Progenitor cell of endocrine pancreas (in vitro differentiated cells): ENCODE measurements around the gene ALOX5. TPM values are rescaled to one million over a fixed set of nuclear protein-coding genes. Genes with fewer than 3 reads are reported as not detected.

Experiments
- DNase-seq: peaks from one replicate; pipeline ENCODE4 v3.0.0; 2021; ENCODE audit warnings: low spot score; ENCODE audit not compliant: unreplicated experiment
- H3K27ac Mint-ChIP-seq: 2 replicates; pipeline ENCODE4 v1.8.0; 2021; ENCODE audit warnings: mild to moderate bottlenecking, moderate library complexity, mixed read lengths
- H3K27me3 Mint-ChIP-seq: 2 replicates; pipeline ENCODE4 v1.8.0; 2021; ENCODE audit warnings: mixed read lengths
- H3K36me3 Mint-ChIP-seq: 2 replicates; pipeline ENCODE4 v1.8.0; 2022; ENCODE audit warnings: mixed read lengths; ENCODE audit not compliant: insufficient read depth
- H3K4me1 Mint-ChIP-seq: 2 replicates; pipeline ENCODE4 v1.8.0; 2021; ENCODE audit warnings: low read depth, mixed read lengths
- H3K4me3 Mint-ChIP-seq: 2 replicates; pipeline ENCODE4 v1.8.0; 2021; ENCODE audit warnings: low read depth, mild to moderate bottlenecking, moderate library complexity, mixed read lengths
- H3K9me3 Mint-ChIP-seq: 2 replicates; pipeline ENCODE4 v1.8.0; 2021; ENCODE audit warnings: low read depth, mixed read lengths
- total RNA-seq: library from RNA; stranded (reverse); gene quantifications from 2 replicates; pipeline ENCODE4 v1.2.1, GENCODE V29; 2021
- TF ChIP-seq, protein P1 (sequence below): fragments of 200-600 bp; sonication (generic); IDR thresholded peaks from one replicate; pipeline ENCODE4 v1.5.0; 2021; ENCODE audit warnings: antibody characterized with exemption, mild to moderate bottlenecking; ENCODE audit not compliant: unreplicated experiment

ALOX5 gene
- total RNA-seq, 1 donor from 2014 or later: 1.9 TPM

DNA sequence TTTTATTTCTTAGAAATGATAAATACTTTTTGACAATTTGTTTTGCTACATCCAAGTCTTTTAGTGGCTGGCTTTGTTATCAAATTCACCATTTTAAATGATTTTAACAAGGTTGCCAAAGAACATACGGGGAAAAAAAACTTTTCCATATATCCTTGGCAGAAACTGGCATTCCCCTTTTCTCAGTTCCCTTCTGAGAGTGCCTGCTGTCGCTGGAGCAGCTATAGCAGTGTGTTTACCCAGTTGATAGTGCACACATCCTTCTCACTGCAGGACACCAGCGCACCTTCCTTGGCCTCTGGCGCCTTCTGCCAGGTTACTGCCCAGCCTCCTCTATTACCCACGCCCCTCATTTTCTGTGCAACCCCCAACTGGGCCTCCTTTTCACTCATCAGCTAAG lies 94.1 kb downstream of the ALOX5 start:
- Mint-ChIP-seq H3K27me3 (no peaks in the 10 kb centered on the region), H3K9me3 (no peaks in the 10 kb centered on the region), H3K27ac (no peak overlapping the region), H3K4me1 (peaks cover 34% of the 10 kb centered on the region), H3K4me3 (no peak overlapping the region), H3K36me3 (no peaks in the 10 kb centered on the region)
- TF ChIP-seq, protein P1, sequence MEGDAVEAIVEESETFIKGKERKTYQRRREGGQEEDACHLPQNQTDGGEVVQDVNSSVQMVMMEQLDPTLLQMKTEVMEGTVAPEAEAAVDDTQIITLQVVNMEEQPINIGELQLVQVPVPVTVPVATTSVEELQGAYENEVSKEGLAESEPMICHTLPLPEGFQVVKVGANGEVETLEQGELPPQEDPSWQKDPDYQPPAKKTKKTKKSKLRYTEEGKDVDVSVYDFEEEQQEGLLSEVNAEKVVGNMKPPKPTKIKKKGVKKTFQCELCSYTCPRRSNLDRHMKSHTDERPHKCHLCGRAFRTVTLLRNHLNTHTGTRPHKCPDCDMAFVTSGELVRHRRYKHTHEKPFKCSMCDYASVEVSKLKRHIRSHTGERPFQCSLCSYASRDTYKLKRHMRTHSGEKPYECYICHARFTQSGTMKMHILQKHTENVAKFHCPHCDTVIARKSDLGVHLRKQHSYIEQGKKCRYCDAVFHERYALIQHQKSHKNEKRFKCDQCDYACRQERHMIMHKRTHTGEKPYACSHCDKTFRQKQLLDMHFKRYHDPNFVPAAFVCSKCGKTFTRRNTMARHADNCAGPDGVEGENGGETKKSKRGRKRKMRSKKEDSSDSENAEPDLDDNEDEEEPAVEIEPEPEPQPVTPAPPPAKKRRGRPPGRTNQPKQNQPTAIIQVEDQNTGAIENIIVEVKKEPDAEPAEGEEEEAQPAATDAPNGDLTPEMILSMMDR: no peak
- no peak for DNase-seq

DNA sequence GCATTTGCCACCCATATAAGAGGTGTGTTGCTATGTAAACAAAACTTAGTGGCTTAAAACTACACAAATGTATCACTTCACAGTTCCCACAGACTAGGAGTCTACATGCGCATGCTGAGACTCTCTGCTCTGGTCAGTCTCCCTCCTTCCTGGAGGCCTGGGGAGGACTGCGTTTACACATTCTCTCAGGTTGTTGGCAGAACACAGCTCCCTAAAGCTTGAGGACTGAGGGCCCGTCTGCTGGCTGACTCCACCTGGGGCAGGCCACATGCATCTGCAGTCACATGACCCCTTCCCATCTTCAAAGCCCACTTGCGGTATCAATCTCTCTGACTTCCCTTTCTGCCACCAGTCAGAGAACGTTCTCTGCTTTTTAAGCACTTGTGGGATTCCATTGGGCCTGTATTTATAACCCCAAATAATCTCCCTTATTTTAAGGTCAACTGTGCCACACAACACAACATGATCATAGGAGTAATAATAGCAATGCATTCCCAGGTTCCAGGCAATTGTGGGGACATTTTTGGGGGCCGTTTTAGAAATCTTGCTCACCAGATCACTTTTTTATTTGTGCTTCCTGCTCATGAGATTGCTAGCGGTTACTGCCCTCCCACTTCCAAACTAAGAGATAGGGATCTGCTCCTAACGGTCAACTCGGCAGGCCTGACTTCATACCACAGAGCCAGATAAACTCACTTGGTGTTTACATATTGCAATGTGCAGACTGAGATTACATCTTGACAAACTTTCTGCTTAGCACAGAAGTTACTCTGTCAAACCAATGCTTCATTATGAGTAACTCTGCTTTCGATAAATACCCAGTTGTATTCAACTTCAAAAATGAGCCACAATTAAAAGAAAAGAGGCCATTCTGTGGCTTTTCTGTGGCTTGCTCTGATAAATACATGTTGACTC lies 96.3 kb downstream of the ALOX5 start:
- Mint-ChIP-seq H3K9me3 (no peaks in the 10 kb centered on the region), H3K4me3 (no peak overlapping the region), H3K4me1 (peaks cover 31% of the 10 kb centered on the region), H3K27ac (peak overlapping the region; percentile 47), H3K27me3 (no peaks in the 10 kb centered on the region), H3K36me3 (no peaks in the 10 kb centered on the region)
- TF ChIP-seq, protein P1: no peak
- DNase-seq: no peak

DNA sequence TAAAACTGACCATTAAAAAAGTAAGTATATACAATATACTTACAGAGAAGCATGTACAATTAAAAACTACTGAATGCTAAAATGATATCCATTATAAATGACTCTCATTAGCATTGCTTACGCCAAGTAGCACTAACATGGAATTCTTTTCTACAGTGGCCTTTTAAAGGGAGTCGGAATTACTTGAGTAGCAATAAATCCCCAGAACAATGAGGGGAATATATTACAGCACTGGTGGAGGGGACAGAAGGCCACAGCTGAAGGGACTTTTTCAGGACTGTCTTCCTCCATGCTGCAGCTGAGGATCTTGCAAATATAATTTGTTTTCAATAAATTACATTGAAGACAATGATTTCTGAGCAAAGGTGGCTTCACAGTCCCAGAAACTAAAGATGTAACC lies 97.0 kb downstream of the ALOX5 start:
- peaks cover 29% of the 10 kb centered on the region for H3K4me1 Mint-ChIP-seq
- no peak overlapping the region for H3K4me3 Mint-ChIP-seq
- H3K36me3 Mint-ChIP-seq: peaks cover 1% of the 10 kb centered on the region
- H3K27me3 Mint-ChIP-seq: no peaks in the 10 kb centered on the region
- no peaks in the 10 kb centered on the region for H3K9me3 Mint-ChIP-seq
- no peak for DNase-seq
- H3K27ac Mint-ChIP-seq: no peak overlapping the region
- TF ChIP-seq, protein P1: no peak

DNA sequence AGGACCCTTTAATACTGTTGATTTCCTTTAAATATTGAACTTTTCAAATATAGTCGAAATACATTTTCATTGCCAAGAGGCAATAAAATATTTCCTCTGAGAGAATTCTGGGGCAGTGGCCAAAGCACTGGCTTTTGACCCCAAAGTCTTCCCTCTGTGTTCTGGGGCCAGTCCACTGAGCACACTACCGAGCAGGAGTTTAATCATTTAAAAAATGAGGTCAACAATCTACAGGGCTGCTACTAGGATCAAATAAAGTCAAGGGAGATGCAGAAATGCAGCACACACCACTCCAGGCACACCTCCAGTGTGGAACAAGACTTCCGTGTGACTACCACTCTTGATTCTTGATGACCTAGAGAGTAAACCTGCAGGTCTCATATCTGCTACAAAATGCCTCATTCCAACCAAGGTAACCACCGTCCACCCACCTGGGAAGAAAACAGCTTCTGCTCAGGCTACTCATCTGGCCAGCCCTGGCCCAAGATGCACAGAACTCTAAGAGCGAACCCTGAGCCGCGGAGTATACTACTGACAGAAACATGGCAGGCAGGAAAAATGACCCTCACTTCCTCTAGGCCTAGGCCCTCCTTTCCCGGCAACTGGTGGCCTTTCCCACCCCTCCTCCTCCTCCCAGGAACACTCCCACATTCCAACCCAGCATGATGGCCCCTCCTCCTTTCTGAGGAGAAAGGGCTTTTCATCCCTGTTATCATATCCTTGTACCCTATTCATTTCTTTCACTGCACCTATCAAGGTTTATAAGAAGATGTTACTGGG lies 97.7 kb downstream of the ALOX5 start:
- no peak overlapping the region for H3K4me3 Mint-ChIP-seq
- no peak for DNase-seq
- H3K4me1 Mint-ChIP-seq: peaks cover 29% of the 10 kb centered on the region
- H3K27ac Mint-ChIP-seq: peak overlapping the region; percentile 92
- H3K27me3 Mint-ChIP-seq: no peaks in the 10 kb centered on the region
- TF ChIP-seq, protein P1: no peak
- peaks cover 1% of the 10 kb centered on the region for H3K36me3 Mint-ChIP-seq
- H3K9me3 Mint-ChIP-seq: no peaks in the 10 kb centered on the region

DNA sequence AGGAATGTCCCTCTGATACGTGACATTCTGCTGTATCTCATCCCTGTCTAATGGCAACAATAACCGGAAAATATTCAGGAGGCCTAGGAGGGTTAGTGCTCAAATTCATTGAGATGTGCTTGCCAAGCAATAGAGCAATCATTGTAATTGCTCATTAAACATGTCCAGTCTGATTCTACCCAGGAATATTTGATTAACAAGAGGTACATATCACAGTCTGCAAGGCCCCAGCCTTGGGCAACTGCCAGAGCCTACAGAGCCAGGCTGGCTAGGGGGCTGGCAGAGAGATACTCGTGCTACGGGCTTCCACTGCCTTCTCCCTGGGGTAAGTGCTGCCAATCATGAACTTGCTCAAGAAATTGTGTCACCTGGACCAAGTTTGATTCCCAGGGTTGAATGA lies 99.1 kb downstream of the ALOX5 start:
- no peaks in the 10 kb centered on the region for H3K27me3 Mint-ChIP-seq
- H3K9me3 Mint-ChIP-seq: no peaks in the 10 kb centered on the region
- peaks cover 1% of the 10 kb centered on the region for H3K36me3 Mint-ChIP-seq
- H3K4me1 Mint-ChIP-seq: peaks cover 29% of the 10 kb centered on the region
- TF ChIP-seq, protein P1: no peak
- H3K27ac Mint-ChIP-seq: peak overlapping the region; percentile 19
- H3K4me3 Mint-ChIP-seq: no peak overlapping the region
- no peak for DNase-seq
